Stimulated activated CD4-positive, alpha-beta T cell treated with anti-CD3 and anti-CD28 coated beads, Interleukin-12 subunit alpha, Interleukin-12 subunit beta, amount 100 ng/mL, for 4 hours (primary cell): Measurements from ENCODE around the gene MMP26.

ENCODE experiments used
- DNase-seq: peaks from one replicate; pipeline ENCODE4 v3.0.0-alpha.2; 2020

MMP26 gene

GRCh38 chr11:4727171-4727570 lies 22.6 kb downstream of the MMP26 start:
- no peak for DNase-seq

DNA sequence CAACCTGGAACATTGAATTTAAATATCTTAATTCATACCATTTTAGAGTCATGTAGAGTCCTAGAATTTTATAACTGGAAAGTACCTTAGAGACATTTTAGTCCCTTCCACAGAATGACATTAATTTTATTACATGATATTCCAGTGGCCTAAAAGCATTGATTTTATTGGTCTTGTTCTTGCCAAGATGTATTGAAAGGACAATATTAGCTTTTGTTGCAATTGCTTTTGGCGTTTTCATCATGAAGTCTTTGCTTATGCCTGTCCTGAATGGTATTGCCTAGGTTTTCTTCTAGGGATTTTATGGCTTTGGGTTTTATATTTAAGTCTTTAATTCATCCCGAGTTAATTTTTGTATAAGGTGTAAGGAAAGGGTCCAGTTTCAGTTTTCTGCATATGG lies 36.2 kb downstream of the MMP26 start:
- DNase-seq = no peak

DNA sequence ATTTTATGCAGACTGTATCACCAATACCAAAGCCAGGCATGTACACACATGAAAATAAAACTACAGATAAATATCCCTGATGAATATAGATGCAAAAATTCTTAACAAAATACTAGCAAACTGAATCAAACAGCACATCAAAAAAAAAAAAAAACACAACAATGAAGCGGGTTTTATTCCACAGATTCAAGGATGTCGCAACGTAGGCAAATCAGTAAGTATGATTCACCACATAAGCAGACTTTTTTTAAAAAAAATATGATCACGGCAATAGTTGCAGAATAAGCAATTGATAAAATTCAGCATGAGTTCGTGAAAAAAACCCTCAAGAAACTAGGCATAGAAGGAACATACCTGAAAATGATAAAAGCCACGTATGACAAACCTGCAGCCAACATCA lies 43.9 kb downstream of the MMP26 start:
- DNase-seq = no peak

GRCh38 chr11:4751201-4751600 lies 46.6 kb downstream of the MMP26 start:
- DNase-seq = no peak
